CD4-positive, CD25-positive, alpha-beta regulatory T cell (primary cell): ENCODE data around the gene ABL2. TPM values are rescaled to one million over a fixed set of nuclear protein-coding genes. Genes with fewer than 3 reads are reported as not detected.

Experiments
- ATAC-seq, 2 donors: fragments of 150-1000 bp; cut with Tn5 transposase; one replicate each; pipeline ENCODE4 v1.10.0; 2021; ENCODE audit warnings: low read depth in 2 of 2, moderate number of reproducible peaks in 2 of 2, moderate library complexity in 1 of 2
- DNase-seq, 3 donors: peaks; one replicate each; pipeline versions ENCODE4 v3.0.0 to v3.0.0-alpha.2; 2012 to 2022; ENCODE audit warnings: mixed read lengths in 1 of 3
- H3K27ac ChIP-seq: one replicate; pipeline ENCODE4 v1.7.0; 2013; ENCODE audit warnings: mild to moderate bottlenecking, low read length; ENCODE audit not compliant: insufficient read depth, poor library complexity, severe bottlenecking
- H3K27me3 ChIP-seq: one replicate; pipeline ENCODE4 v1.7.0; 2013; ENCODE audit warnings: low read length; ENCODE audit not compliant: control insufficient read depth, insufficient read depth
- H3K36me3 ChIP-seq: one replicate; pipeline ENCODE4 v1.7.0; 2013; ENCODE audit warnings: mild to moderate bottlenecking, low read length, moderate library complexity; ENCODE audit not compliant: control insufficient read depth, insufficient read depth
- H3K4me1 ChIP-seq: 2 replicates; pipeline ENCODE4 v1.7.0; 2013; ENCODE audit warnings: mild to moderate bottlenecking, low read length; ENCODE audit not compliant: insufficient read depth, control insufficient read depth, poor library complexity, severe bottlenecking
- H3K4me3 ChIP-seq: one replicate; pipeline ENCODE4 v1.7.0; 2013; ENCODE audit warnings: low read depth, mild to moderate bottlenecking, low read length, moderate library complexity
- H3K9me3 ChIP-seq, 2 experiments: 1 replicate in 1 of 2; 2 replicates in 1 of 2; pipeline ENCODE4 v1.7.0; 2013; ENCODE audit warnings: low read length in 2 of 2, mild to moderate bottlenecking in 1 of 2, moderate library complexity in 1 of 2; ENCODE audit not compliant: control insufficient read depth in 2 of 2
- H3K27ac Mint-ChIP-seq, 3 donors: one replicate each; pipeline ENCODE4 v1.8.0; 2020 to 2022; ENCODE audit warnings: mild to moderate bottlenecking in 3 of 3, mixed read lengths in 3 of 3, moderate library complexity in 2 of 3
- H3K27me3 Mint-ChIP-seq: one replicate; pipeline ENCODE4 v1.8.0; 2022; ENCODE audit warnings: mild to moderate bottlenecking, mixed read lengths
- H3K36me3 Mint-ChIP-seq: one replicate; pipeline ENCODE4 v1.8.0; 2020; ENCODE audit warnings: mixed read lengths
- H3K4me1 Mint-ChIP-seq, 4 donors: one replicate each; pipeline ENCODE4 v1.8.0; 2020 to 2022; ENCODE audit warnings: mixed read lengths in 4 of 4, mild to moderate bottlenecking in 1 of 4
- H3K4me3 Mint-ChIP-seq, 4 donors: one replicate each; pipeline ENCODE4 v1.8.0; 2020 to 2022; ENCODE audit warnings: mild to moderate bottlenecking in 4 of 4, mixed read lengths in 4 of 4, moderate library complexity in 3 of 4
- H3K9me3 Mint-ChIP-seq, 7 donors: one replicate each; pipeline ENCODE4 v1.8.0; 2020 to 2022; ENCODE audit warnings: mixed read lengths in 7 of 7, mild to moderate bottlenecking in 3 of 7, moderate library complexity in 2 of 7
- polyA plus RNA-seq, 4 donors: library from polyadenylated mRNA; unstranded; fragments of 300-500 nt; fragmentation: Illumina TruSeq; gene quantifications; one replicate each; pipeline ENCODE4 v1.2.3, GENCODE V29; 2021
- total RNA-seq: library from RNA; stranded (reverse); gene quantifications from one replicate; pipeline ENCODE4 v1.2.3, GENCODE V29; 2022

The ABL2 gene
- total and polyA plus RNA-seq, 5 donors from 2014 or later = 0.56 to 16.4 (median 1.1) TPM

- Mint-ChIP-seq H3K27ac (no peak overlapping the region), H3K36me3 (peaks cover 32% of the 10 kb centered on the region), H3K27me3 (no peaks in the 10 kb centered on the region), H3K4me1 (peaks cover 5 to 6% (median 5%) of the 10 kb centered on the region in 4 donors), H3K9me3 (no peaks in the 10 kb centered on the region), H3K4me3 (no peak overlapping the region)
- Histone ChIP-seq H3K27me3 (no peaks in the 10 kb centered on the region), H3K4me3 (no peak overlapping the region), H3K36me3 (peaks cover 34% of the 10 kb centered on the region), H3K4me1 (no peaks in the 10 kb centered on the region), H3K9me3 (no peaks in the 10 kb centered on the region), H3K27ac (no peak overlapping the region)
- ATAC-seq (no peak), DNase-seq (no peak)
Measured at GRCh38 chr1:179115181-179115580, 114.3 kb downstream of the ABL2 start.

GRCh38 chr1:179108644-179109043 is 120.8 kb downstream of the ABL2 start:
- no peaks in the 10 kb centered on the region for H3K4me1 ChIP-seq
- peaks cover 37% of the 10 kb centered on the region for H3K36me3 ChIP-seq
- no peaks in the 10 kb centered on the region for H3K27me3 ChIP-seq
- H3K27ac Mint-ChIP-seq = peak overlapping the region in 1 of 3 donors; percentile 63
- H3K4me3 ChIP-seq = no peak overlapping the region
- DNase-seq (no peak), ATAC-seq (no peak)
- no peaks in the 10 kb centered on the region for H3K9me3 ChIP-seq
- peaks cover 0 to 4% (median under 1%) of the 10 kb centered on the region in 4 donors for H3K4me1 Mint-ChIP-seq
- no peak overlapping the region for H3K4me3 Mint-ChIP-seq
- H3K27ac ChIP-seq = no peak overlapping the region
- no peaks in the 10 kb centered on the region for H3K27me3 Mint-ChIP-seq
- peaks cover 35% of the 10 kb centered on the region for H3K36me3 Mint-ChIP-seq
- no peaks in the 10 kb centered on the region for H3K9me3 Mint-ChIP-seq

GRCh38 chr1:179107706-179108629 is 121.5 kb downstream of the ABL2 start:
- H3K9me3 Mint-ChIP-seq = no peaks in the 10 kb centered on the region
- peak overlapping the region in 1 of 3 donors; percentile 15 for H3K27ac Mint-ChIP-seq
- H3K36me3 Mint-ChIP-seq = peaks cover 31% of the 10 kb centered on the region

GRCh38 chr1:179105393-179105792 is 124.1 kb downstream of the ABL2 start:
- DNase-seq (peak in 2 of 3 donors; percentile 10 to 23), ATAC-seq (peak in 1 of 2 donors; percentile 47)
- no peak overlapping the region for H3K27ac ChIP-seq
- no peaks in the 10 kb centered on the region for H3K9me3 Mint-ChIP-seq
- no peaks in the 10 kb centered on the region for H3K27me3 ChIP-seq
- peaks cover 25% of the 10 kb centered on the region for H3K36me3 ChIP-seq
- H3K4me1 Mint-ChIP-seq = peaks cover 0 to 4% (median 2%) of the 10 kb centered on the region in 4 donors
- H3K27ac Mint-ChIP-seq = peak overlapping the region in 2 of 3 donors; percentile 12 to 14
- no peak overlapping the region for H3K4me3 ChIP-seq
- peaks cover 28% of the 10 kb centered on the region for H3K36me3 Mint-ChIP-seq
- no peaks in the 10 kb centered on the region for H3K4me1 ChIP-seq
- no peak overlapping the region for H3K4me3 Mint-ChIP-seq
- H3K27me3 Mint-ChIP-seq = no peaks in the 10 kb centered on the region
- H3K9me3 ChIP-seq = no peaks in the 10 kb centered on the region

More at GRCh38 chr1:179107706-179108629, 121.5 kb downstream of the ABL2 start:
- peaks cover 37% of the 10 kb centered on the region for H3K36me3 ChIP-seq
- no peak overlapping the region for H3K4me3 Mint-ChIP-seq
- H3K4me1 ChIP-seq = no peaks in the 10 kb centered on the region
- no peak for ATAC-seq
- no peak overlapping the region for H3K27ac ChIP-seq
- H3K27me3 ChIP-seq = no peaks in the 10 kb centered on the region
- no peaks in the 10 kb centered on the region for H3K27me3 Mint-ChIP-seq
- DNase-seq = no peak
- no peaks in the 10 kb centered on the region for H3K9me3 ChIP-seq
- H3K4me1 Mint-ChIP-seq = peaks cover 0 to 4% (median under 1%) of the 10 kb centered on the region in 4 donors
- no peak overlapping the region for H3K4me3 ChIP-seq

- no peak for DNase-seq
- no peaks in the 10 kb centered on the region for H3K9me3 ChIP-seq
- no peaks in the 10 kb centered on the region for H3K27me3 Mint-ChIP-seq
- peaks cover 0 to 4% (median 2%) of the 10 kb centered on the region in 4 donors for H3K4me1 Mint-ChIP-seq
- no peaks in the 10 kb centered on the region for H3K4me1 ChIP-seq
- no peak overlapping the region for H3K27ac Mint-ChIP-seq
- H3K4me3 Mint-ChIP-seq = no peak overlapping the region
- no peak overlapping the region for H3K27ac ChIP-seq
- no peaks in the 10 kb centered on the region for H3K9me3 Mint-ChIP-seq
- H3K36me3 Mint-ChIP-seq = peaks cover 23% of the 10 kb centered on the region
- no peak for ATAC-seq
- no peak overlapping the region for H3K4me3 ChIP-seq
- peaks cover 18% of the 10 kb centered on the region for H3K36me3 ChIP-seq
- no peaks in the 10 kb centered on the region for H3K27me3 ChIP-seq
Measured at GRCh38 chr1:179104611-179105250, 124.7 kb downstream of the ABL2 start.

GRCh38 chr1:179103999-179104398 is 125.5 kb downstream of the ABL2 start:
- H3K27ac Mint-ChIP-seq = no peak overlapping the region
- H3K4me1 Mint-ChIP-seq = peaks cover 0 to 4% (median under 1%) of the 10 kb centered on the region in 4 donors
- H3K27me3 Mint-ChIP-seq = no peaks in the 10 kb centered on the region
- Histone ChIP-seq H3K27ac (no peak overlapping the region), H3K4me3 (no peak overlapping the region), H3K27me3 (no peaks in the 10 kb centered on the region), H3K4me1 (no peaks in the 10 kb centered on the region), H3K9me3 (no peaks in the 10 kb centered on the region), H3K36me3 (peaks cover 15% of the 10 kb centered on the region)
- peaks cover 18% of the 10 kb centered on the region for H3K36me3 Mint-ChIP-seq
- ATAC-seq = no peak
- no peak overlapping the region for H3K4me3 Mint-ChIP-seq
- DNase-seq = no peak
- H3K9me3 Mint-ChIP-seq = no peaks in the 10 kb centered on the region

- no peaks in the 10 kb centered on the region for H3K9me3 ChIP-seq
- no peak overlapping the region for H3K4me3 Mint-ChIP-seq
- H3K36me3 Mint-ChIP-seq = peaks cover 6% of the 10 kb centered on the region
- no peak for DNase-seq
- H3K36me3 ChIP-seq = peaks cover 7% of the 10 kb centered on the region
- H3K27ac ChIP-seq = no peak overlapping the region
- no peaks in the 10 kb centered on the region for H3K27me3 Mint-ChIP-seq
- no peak for ATAC-seq
- H3K4me3 ChIP-seq = no peak overlapping the region
- H3K9me3 Mint-ChIP-seq = no peaks in the 10 kb centered on the region
- H3K27ac Mint-ChIP-seq = no peak overlapping the region
- no peaks in the 10 kb centered on the region for H3K4me1 ChIP-seq
- peaks cover 0 to 4% (median under 1%) of the 10 kb centered on the region in 4 donors for H3K4me1 Mint-ChIP-seq
- H3K27me3 ChIP-seq = no peaks in the 10 kb centered on the region
Measured at GRCh38 chr1:179101566-179101965, 127.9 kb downstream of the ABL2 start.
